Heart left ventricle (tissue), 13 donors: ENCODE results near the gene ARHGEF11.

Source experiments
- POLR2A ChIP-seq, 2 donors: fragments of 450-650 bp; IDR thresholded peaks; one replicate each; pipeline ENCODE4 v1.6.1; 2017; ENCODE audit warnings: antibody characterized with exemption in 2 of 2, mild to moderate bottlenecking in 2 of 2, moderate library complexity in 2 of 2
- TF ChIP-seq, protein P1 (sequence below), 12 donors: fragments of 200-600 bp; sonication (generic) in 4 of 12; IDR thresholded peaks; one replicate each; pipeline versions ENCODE4 v1.5.0 to v1.8.0; 2018 to 2022; ENCODE audit warnings: antibody characterized with exemption in 12 of 12, mild to moderate bottlenecking in 5 of 12
- donor health status: ischemic (EF 13 %, LVEDD 7.1; RV severe dilation, severe dysfunction).
- donor health status: DM: no; HTN: yes; CAD: no.
- donor health status: DM: no; HTN: no; CAD: no.
- donor health status: ischemic (EF 25% LVEDD 6.9; RV normal size, moderate dysfunction).
- donor health status: ischemic (EF 25% LVEDD 5.7; RV mildly dilated, moderate dysfunction).
- donor health status: ischemic (EF 35%, LVEDD 5.7; RV mildly dilated, moderate dysfunction).
- donor health status: nonischemic (EF 11% LVEDD 7.7; RV severe dilation, severe dysfunction).
- donor health status: DM: yes; HTN: yes; CAD: no.
- donor health status: PGD.
- donor health status: ischemic (EF 29% LVEDD 5.4; RV normal size, mild dysfunction).
- donor health status: nonischemic (EF 23%, LVEDD 6.1; RV moderate dilation, normal function).

DNA sequence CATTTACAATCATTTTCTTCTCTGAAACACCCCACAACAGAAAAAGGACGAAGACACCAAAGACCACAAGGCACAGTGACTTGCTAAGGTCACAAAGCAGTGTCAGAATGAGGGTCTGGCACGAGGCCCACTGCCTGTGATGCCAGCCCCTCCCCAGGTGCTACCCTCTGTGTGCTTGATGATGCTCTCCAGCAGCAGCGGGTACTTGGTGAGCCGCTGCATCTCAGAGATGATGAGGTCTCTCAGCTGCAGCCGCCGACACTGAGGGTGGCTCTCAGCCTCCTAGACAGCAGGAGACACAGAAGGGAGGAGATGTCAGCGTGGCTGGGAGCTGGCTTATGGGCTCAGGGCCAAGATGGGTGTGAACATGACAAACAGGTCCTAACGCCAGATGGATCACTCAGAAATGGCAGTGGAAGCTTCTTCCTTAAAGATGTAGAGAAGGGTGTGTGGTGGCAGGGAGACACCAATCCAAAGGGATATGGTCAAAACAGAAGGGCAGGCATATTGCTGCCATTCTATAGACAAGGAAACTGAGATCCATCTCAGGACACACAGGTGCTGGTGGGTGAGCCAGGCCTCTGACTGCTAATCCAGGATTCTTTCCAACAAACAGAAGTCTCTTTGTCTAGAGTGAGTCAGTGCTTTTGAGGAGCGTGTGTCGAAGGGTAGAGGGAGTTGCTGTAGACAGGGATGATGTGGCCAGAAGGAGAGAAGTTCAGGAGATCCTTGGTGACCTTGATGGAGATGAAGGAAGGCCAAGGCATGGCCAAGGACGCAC is 99.5 kb downstream of the ARHGEF11 start:
- TF ChIP-seq, protein P1, sequence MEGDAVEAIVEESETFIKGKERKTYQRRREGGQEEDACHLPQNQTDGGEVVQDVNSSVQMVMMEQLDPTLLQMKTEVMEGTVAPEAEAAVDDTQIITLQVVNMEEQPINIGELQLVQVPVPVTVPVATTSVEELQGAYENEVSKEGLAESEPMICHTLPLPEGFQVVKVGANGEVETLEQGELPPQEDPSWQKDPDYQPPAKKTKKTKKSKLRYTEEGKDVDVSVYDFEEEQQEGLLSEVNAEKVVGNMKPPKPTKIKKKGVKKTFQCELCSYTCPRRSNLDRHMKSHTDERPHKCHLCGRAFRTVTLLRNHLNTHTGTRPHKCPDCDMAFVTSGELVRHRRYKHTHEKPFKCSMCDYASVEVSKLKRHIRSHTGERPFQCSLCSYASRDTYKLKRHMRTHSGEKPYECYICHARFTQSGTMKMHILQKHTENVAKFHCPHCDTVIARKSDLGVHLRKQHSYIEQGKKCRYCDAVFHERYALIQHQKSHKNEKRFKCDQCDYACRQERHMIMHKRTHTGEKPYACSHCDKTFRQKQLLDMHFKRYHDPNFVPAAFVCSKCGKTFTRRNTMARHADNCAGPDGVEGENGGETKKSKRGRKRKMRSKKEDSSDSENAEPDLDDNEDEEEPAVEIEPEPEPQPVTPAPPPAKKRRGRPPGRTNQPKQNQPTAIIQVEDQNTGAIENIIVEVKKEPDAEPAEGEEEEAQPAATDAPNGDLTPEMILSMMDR (IDR thresholded peaks at IDR 0.05), result no peak
- no peak for TF ChIP-seq POLR2A (IDR thresholded peaks at IDR 0.05)
